ENCODE data around the gene CRACR2A. TPM values are rescaled to one million over a fixed set of nuclear protein-coding genes. Genes with fewer than 3 reads are reported as not detected.

Gene CRACR2A
- total RNA-seq, 4 donors from 2014 or later, result 0.91 to 2.3 (median 1.9) TPM

DNA sequence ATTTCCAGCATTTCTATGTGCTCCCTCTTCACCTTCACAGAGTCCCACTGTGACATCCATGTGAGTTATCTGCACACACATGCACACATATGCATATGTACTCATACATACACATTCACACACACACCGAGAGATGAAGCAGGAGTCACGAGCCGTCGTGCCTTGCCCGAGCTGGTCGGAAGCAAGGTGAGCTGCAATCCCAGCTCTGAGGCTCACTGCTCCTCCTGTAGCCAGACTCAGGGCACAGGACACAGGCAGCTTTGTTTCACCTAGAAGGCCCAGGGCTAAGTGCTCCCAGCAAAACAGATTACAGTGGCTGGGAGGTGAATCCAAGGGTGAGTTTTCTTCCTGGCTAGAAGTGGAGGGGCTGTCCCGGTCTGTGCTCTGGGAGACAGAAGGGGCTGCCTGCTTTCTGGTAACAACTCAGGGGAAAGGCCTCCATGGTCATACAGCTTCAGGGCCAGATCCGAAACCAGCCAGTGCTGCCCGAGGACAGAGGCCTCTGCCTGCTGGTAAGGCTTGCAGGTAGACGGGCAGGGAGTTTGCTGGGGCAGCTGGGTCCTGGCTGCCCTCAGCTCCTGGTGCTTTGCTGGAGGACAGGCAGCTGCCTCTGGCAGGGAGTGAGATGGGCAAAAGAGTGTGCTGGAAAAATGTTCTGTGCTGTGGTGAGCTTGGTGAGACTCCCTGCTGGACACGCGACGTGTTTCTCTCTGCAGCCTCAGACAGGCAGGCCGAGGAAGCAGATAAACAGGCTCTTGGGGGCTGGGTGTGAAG, 123.7 kb downstream of the CRACR2A start:
- DNase-seq, result no peak
- Histone ChIP-seq H3K27me3 (peaks cover 0 to 4% (median 0%) of the 10 kb centered on the region in 4 donors), H3K4me3 (no peak overlapping the region), H3K9me3 (no peaks in the 10 kb centered on the region), H3K27ac (no peak overlapping the region), H3K4me1 (no peaks in the 10 kb centered on the region), H3K36me3 (no peaks in the 10 kb centered on the region)
- intact Hi-C loops (cut with DNase I), result no loop called here
- 70 to 88% methylated on average over 5 to 9 of the region's 14 CpGs for WGBS, 2 donors
- TF ChIP-seq CTCF (IDR thresholded peaks at IDR 0.05), result no peak
- no peak for TF ChIP-seq POLR2A (IDR thresholded peaks at IDR 0.05)

DNA sequence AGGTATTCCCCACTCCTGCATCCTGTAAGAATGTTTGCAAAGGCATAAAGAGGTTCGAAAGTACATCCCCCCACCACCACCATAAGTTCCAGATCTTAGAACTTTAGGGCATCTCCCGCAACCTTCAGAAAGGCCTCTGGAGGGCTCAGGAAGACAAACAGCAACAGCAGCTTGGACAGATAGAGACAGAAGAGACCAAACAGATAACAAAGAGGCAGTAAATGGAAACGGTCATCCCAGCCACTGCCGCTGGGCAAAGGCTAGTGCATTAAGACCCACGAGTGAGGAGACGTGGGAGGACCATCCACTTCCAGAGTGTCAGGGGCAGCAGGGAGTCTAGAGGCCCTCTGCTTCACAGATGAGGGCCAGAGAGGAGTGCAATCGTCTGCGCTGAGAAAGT, 124.3 kb downstream of the CRACR2A start:
- no peaks in the 10 kb centered on the region for H3K9me3 ChIP-seq
- no peak for TF ChIP-seq POLR2A (IDR thresholded peaks at IDR 0.05)
- DNase-seq, result no peak
- intact Hi-C loops (cut with DNase I), result no loop called here
- no peak overlapping the region for H3K4me3 ChIP-seq
- peaks cover 0 to 4% (median 0%) of the 10 kb centered on the region in 4 donors for H3K27me3 ChIP-seq
- no peaks in the 10 kb centered on the region for H3K4me1 ChIP-seq
- no peaks in the 10 kb centered on the region for H3K36me3 ChIP-seq
- H3K27ac ChIP-seq, result no peak overlapping the region
- 82 to 89% methylated on average over 8 of the region's 8 CpGs for WGBS, 2 donors

GRCh38 chr12:3627336-3627735, 125.6 kb downstream of the CRACR2A start:
- H3K27me3 ChIP-seq, result peaks cover 0 to 4% (median 0%) of the 10 kb centered on the region in 4 donors
- no peaks in the 10 kb centered on the region for H3K9me3 ChIP-seq
- intact Hi-C loops (cut with DNase I), result no loop called here
- 81 to 93% methylated on average over 14 to 15 of the region's 16 CpGs for WGBS, 2 donors
- DNase-seq, result no peak
- no peaks in the 10 kb centered on the region for H3K36me3 ChIP-seq
- H3K27ac ChIP-seq, result no peak overlapping the region
- H3K4me1 ChIP-seq, result no peaks in the 10 kb centered on the region
- no peak for TF ChIP-seq CTCF (IDR thresholded peaks at IDR 0.05)
- TF ChIP-seq POLR2A (IDR thresholded peaks at IDR 0.05), result no peak
- H3K4me3 ChIP-seq, result no peak overlapping the region

GRCh38 chr12:3624273-3624672, 128.6 kb downstream of the CRACR2A start:
- H3K27ac ChIP-seq, result no peak overlapping the region
- WGBS, 2 donors, result 89 to 92% methylated on average over 4 of the region's 4 CpGs
- H3K9me3 ChIP-seq, result no peaks in the 10 kb centered on the region
- H3K4me3 ChIP-seq, result no peak overlapping the region
- TF ChIP-seq POLR2A (IDR thresholded peaks at IDR 0.05) (no peak), CTCF (IDR thresholded peaks at IDR 0.05) (no peak)
- H3K4me1 ChIP-seq, result no peaks in the 10 kb centered on the region
- DNase-seq, result no peak
- no peaks in the 10 kb centered on the region for H3K36me3 ChIP-seq
- intact Hi-C loops (cut with DNase I), result no loop called here
- peaks cover 0 to 4% (median 0%) of the 10 kb centered on the region in 4 donors for H3K27me3 ChIP-seq

DNA sequence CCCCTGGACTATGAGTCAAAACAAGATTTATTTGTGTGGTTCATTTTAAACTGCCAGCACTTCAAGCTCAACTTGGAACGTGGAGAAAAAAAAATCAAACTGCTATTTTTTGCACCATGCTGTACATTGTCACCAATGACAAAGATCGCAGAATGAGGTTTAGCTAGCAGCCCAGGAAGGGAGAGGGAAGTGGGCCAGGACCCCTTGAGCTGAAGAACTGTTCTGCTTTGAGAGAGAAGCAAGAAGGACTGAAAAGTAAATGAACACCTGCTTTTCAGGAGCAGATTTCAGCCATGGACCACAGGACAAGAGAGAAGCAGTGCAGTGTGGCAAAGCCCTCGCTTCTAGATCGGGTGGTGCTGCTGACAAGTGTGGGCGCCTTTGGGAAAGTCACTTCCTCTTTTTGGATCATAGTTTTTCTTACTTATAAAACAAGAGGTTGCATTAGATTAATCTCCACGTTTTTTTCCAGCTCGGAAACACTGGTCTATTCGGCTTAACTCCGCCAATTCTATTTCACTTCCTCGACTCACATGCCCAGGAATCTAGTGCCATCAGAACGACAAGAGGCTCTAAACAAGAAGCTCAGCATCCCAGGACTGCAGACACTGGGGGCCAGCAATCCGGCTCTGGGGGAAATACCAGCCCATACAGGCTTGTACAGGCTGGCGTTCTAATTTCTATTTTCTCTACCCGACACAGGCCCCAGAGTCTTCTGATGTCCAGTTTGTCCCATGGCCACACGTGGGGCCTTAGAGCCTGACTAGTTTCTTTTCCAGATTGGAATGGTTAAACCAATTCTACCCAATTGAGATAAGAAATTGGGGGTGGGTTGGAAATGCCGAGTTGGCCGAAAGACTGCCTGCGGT, 129.9 kb downstream of the CRACR2A start:
- no peaks in the 10 kb centered on the region for H3K27me3 ChIP-seq
- intact Hi-C loops (cut with DNase I), result no loop called here
- TF ChIP-seq CTCF (IDR thresholded peaks at IDR 0.05), result no peak
- TF ChIP-seq POLR2A (IDR thresholded peaks at IDR 0.05), result no peak
- no peaks in the 10 kb centered on the region for H3K36me3 ChIP-seq
- H3K27ac ChIP-seq, result no peak overlapping the region
- H3K4me1 ChIP-seq, result no peaks in the 10 kb centered on the region
- DNase-seq, result no peak
- no peak overlapping the region for H3K4me3 ChIP-seq
- H3K9me3 ChIP-seq, result no peaks in the 10 kb centered on the region
- 66 to 68% methylated on average over 18 of the region's 18 CpGs for WGBS, 2 donors
